ENCODE data around the gene FAM184B. TPM values are rescaled to one million over a fixed set of nuclear protein-coding genes. Genes with fewer than 3 reads are reported as not detected.
A peak's percentile ranks its signal among the peaks of the same experiment; 100 is the strongest.

The FAM184B gene
- total and polyA plus RNA-seq, 2 of the 4 experiments (the other 2 are of a cell fraction) = 0.07 to 0.18 TPM

DNA sequence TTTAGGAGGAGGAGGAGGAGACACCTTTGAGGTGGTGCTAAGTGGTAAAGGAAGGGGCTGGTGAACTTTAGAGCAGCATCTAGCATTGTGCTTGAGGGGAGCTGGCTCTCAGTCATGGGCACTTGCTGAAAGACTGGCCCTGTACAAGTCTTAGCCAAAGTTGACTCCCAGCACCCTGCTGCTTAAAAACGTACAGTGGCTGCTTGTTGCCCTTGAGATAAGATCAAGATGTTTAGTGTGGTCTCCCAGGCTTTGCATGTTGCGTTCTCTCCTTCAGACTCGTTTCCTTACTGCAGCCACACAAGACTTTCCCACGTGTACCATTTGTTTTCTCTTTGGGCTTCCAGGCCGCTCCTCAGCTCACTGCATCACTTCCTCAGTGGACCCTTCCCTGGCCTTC is 165.1 kb downstream of the FAM184B start:
- TSS peak; percentile 12 for BruUV-seq (replicated peaks)
- Histone ChIP-seq H4K20me1 (ENCODE audit: insufficient read depth, low read length) (peaks cover 50% of the 10 kb centered on the region), H3K79me1 (ENCODE audit: low read depth in 1 of 2, low read length in 2 of 2) (peaks cover 7 to 45% of the 10 kb centered on the region in 2 experiments; a peak in 3 of 4 replicates), H3K9me3 (ENCODE audit: control insufficient read depth, insufficient read depth, low read length) (no peaks in the 10 kb centered on the region), H3K23ac (ENCODE audit: low read depth, low read length) (no peak overlapping the region), H2BK120ac (ENCODE audit: low read depth, low read length) (no peak overlapping the region), H3K27me3 (ENCODE audit: control insufficient read depth, insufficient read depth, low read length) (no peaks in the 10 kb centered on the region), H3K4me3 (ENCODE audit: insufficient read depth, low read depth, low read length) (no peak overlapping the region), H4K91ac (ENCODE audit: insufficient read depth, low read depth, low read length) (no peak overlapping the region), H2AK5ac (ENCODE audit: low read depth, low read length) (no peak overlapping the region), H3K27ac (ENCODE audit: insufficient read depth, low read length) (no peak overlapping the region), H2BK20ac (ENCODE audit: low read depth, low read length) (no peak overlapping the region), H3K4me1 (ENCODE audit: control insufficient read depth, insufficient read depth, low read length) (peaks cover 11% of the 10 kb centered on the region), H3K9me1 (ENCODE audit: insufficient read depth, low read length) (peaks cover 12% of the 10 kb centered on the region), H4K8ac (ENCODE audit: low read depth in 2 of 2, low read length in 2 of 2) (no peak overlapping the region), H3K9ac (ENCODE audit: low read depth, low read length) (no peak overlapping the region), H2AFZ (replicated peaks; ENCODE audit: low read length, poor library complexity) (no peak overlapping the region), H3K14ac (replicated peaks; ENCODE audit: low read depth, low read length) (no peak overlapping the region), H2AK9ac (replicated peaks; ENCODE audit: low read depth, low read length, poor library complexity) (no peak overlapping the region), H3K56ac (ENCODE audit: extremely low read depth, insufficient read depth, low read length) (no peak overlapping the region), H2BK15ac (ENCODE audit: low read depth, low read length) (no peak overlapping the region), H3K4me2 (ENCODE audit: low read depth, low read length) (peak overlapping the region; percentile 8; the same call in 1 of the 2 replicates), H3K36me3 (ENCODE audit: control insufficient read depth, insufficient read depth, low read length) (peaks cover 27% of the 10 kb centered on the region), H3K4ac (ENCODE audit: low read depth, low read length) (no peak overlapping the region), H3K18ac (ENCODE audit: low read depth, low read length) (no peak overlapping the region), H4K5ac (ENCODE audit: low read depth, low read length) (no peak overlapping the region), H2BK5ac (ENCODE audit: low read depth, low read length, poor library complexity, severe bottlenecking) (no peak overlapping the region)
- in situ Hi-C loops (cut with MboI; ENCODE audit: low sequenced_read_pairs) = loop anchor here (5.0 kb wide), 1 partner anchor 34 kb away; no protein-coding TSS in a partner anchor
- ATAC-seq (ENCODE audit: low read depth) (no peak), DNase-seq (no peak)
- intact Hi-C loops (cut with micrococcal nuclease) = no loop called here
- POLR2A ChIA-PET (ENCODE audit: unreplicated experiment) = no interaction called here
- dilution Hi-C loops (cut with HindIII; ENCODE audit: low sequenced_read_pairs, unreplicated experiment) = no loop called here
- WGBS, 2 experiments (ENCODE audit: extremely low coverage in 2 of 2, insufficient read length in 1 of 2) = 77% methylated on average over 4 of the region's 5 CpGs; no CpG with 5 or more reads in 1 of the 2 experiments
- CTCF ChIA-PET = no interaction called here
- TF ChIP-seq, protein P1, sequence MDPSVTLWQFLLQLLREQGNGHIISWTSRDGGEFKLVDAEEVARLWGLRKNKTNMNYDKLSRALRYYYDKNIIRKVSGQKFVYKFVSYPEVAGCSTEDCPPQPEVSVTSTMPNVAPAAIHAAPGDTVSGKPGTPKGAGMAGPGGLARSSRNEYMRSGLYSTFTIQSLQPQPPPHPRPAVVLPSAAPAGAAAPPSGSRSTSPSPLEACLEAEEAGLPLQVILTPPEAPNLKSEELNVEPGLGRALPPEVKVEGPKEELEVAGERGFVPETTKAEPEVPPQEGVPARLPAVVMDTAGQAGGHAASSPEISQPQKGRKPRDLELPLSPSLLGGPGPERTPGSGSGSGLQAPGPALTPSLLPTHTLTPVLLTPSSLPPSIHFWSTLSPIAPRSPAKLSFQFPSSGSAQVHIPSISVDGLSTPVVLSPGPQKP (IDR thresholded peaks at IDR 0.05; ENCODE audit: borderline replicate concordance, low read depth, low read length) = no peak
